HG03045 (cell line): Measurements from ENCODE around the gene COL4A2.

ENCODE experiments used
- ATAC-seq: cut with Tn5 transposase; IDR thresholded peaks from one replicate; pipeline ENCODE4 v1.9.1; 2021; ENCODE audit warnings: mild to moderate bottlenecking, moderate library complexity; ENCODE audit not compliant: unreplicated experiment

COL4A2 gene

GRCh38 chr13:110351636-110352420 lies 44.7 kb downstream of the COL4A2 start:
- no peak for ATAC-seq

- no peak for ATAC-seq
These were observed 45.7 kb downstream of the COL4A2 start for GRCh38 chr13:110352735-110353134.

GRCh38 chr13:110353339-110353977 lies 46.4 kb downstream of the COL4A2 start:
- ATAC-seq: no peak

GRCh38 chr13:110354123-110354627 lies 47.1 kb downstream of the COL4A2 start:
- no peak for ATAC-seq

- no peak for ATAC-seq
These were observed 47.8 kb downstream of the COL4A2 start for GRCh38 chr13:110354715-110355473.

GRCh38 chr13:110356362-110356761 lies 49.3 kb downstream of the COL4A2 start:
- ATAC-seq: no peak

- no peak for ATAC-seq
These were observed 51.3 kb downstream of the COL4A2 start for GRCh38 chr13:110358381-110358780.

- ATAC-seq: no peak
These were observed 52.8 kb downstream of the COL4A2 start for GRCh38 chr13:110359840-110360301.

- no peak for ATAC-seq
These were observed 53.5 kb downstream of the COL4A2 start for GRCh38 chr13:110360598-110360997.

GRCh38 chr13:110361365-110361911 lies 54.4 kb downstream of the COL4A2 start:
- ATAC-seq: no peak

GRCh38 chr13:110363010-110363409 lies 55.9 kb downstream of the COL4A2 start:
- ATAC-seq: no peak

- no peak for ATAC-seq
These were observed 57.0 kb downstream of the COL4A2 start for GRCh38 chr13:110364081-110364480.

- no peak for ATAC-seq
These were observed 58.8 kb downstream of the COL4A2 start for GRCh38 chr13:110365876-110366275.

GRCh38 chr13:110366733-110367132 lies 59.6 kb downstream of the COL4A2 start:
- ATAC-seq: no peak

GRCh38 chr13:110367620-110368019 lies 60.5 kb downstream of the COL4A2 start:
- ATAC-seq: no peak

GRCh38 chr13:110368408-110368807 lies 61.3 kb downstream of the COL4A2 start:
- no peak for ATAC-seq

GRCh38 chr13:110369400-110369799 lies 62.3 kb downstream of the COL4A2 start:
- ATAC-seq: no peak

GRCh38 chr13:110371550-110372465 lies 64.7 kb downstream of the COL4A2 start:
- ATAC-seq: peak; percentile 67

GRCh38 chr13:110372676-110373075 lies 65.6 kb downstream of the COL4A2 start:
- no peak for ATAC-seq

- ATAC-seq: no peak
These were observed 66.5 kb downstream of the COL4A2 start for GRCh38 chr13:110373617-110374016.
